ENCODE measurements around the gene PPP4R3B.
A peak's percentile ranks its signal among the peaks of the same experiment; 100 is the strongest.

Gene PPP4R3B

DNA sequence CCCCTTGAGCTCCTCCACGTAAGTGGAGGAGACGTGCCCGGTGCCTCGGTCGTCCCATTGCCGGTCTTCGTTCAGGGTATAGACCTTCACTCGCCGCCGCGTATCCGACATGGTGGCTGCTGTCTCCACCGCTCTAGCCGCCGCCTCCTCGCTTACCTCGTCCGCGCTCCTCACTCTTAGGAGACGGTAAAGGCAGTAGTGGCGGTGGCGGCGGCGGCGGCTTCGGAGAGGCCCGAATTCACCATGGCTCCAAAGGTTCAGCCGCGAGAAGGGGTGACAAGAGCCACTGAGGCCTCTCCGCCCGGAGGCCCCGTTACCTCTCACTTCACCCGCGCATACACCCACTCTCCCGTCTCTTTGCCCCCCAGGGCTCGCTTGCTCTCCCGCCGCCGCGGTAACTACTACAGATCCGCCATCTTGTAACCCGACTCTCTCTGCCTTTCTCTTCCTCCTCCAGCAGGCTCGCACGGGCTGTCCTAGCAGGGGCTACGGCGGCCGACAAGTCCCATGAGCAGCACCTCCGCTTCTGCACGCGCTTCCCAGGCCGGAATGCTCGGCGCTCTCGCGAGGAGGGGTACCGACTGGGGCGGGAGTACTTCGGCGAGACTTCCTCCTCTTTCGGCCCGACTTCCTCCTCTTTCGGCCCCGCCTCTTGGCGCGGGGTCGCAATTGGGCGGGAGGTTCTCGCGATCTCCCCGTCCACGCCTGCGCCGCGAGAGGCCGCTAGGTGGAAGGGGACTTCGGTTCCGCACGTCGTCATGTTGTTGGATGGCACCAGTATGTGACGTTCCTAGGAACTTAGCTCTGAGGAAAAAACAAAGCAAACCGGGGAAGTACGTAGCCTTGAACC is at the start of gene PPP4R3B:
PPP4R3B (minus strand) TSS at position 448 of the 850 bp plus-strand sequence; CDS start at position 111, 337 bp downstream.
- DNase-seq (ENCODE audit: low read depth in 2 of 2), result peak; percentile 94

GRCh38 chr2:55653255-55653654 is 35.8 kb upstream of the PPP4R3B start:
- DNase-seq (ENCODE audit: low read depth in 2 of 2), result no peak

DNA sequence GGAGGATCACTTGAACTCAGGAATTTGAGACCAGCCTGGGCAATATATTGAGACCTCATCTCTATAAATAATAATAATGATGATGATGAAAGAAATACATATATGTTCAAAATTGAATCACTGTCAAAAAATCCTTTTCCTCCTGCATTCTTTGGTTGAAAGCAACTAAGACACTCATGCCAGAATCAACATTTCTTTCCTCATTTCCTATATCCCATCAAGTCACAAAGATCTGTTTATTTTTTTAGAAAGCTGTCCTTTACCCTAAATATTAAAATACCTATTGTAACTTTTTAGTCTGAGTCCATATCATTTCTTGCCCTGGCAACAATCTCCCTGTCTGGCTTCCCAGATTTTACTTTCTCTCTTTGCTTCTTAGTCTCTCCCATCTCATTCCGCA is 31.8 kb upstream of the PPP4R3B start:
- no peak for DNase-seq (ENCODE audit: low read depth in 2 of 2)

GRCh38 chr2:55636831-55637230 is 19.4 kb upstream of the PPP4R3B start:
- DNase-seq (ENCODE audit: low read depth in 2 of 2), result no peak

GRCh38 chr2:55628931-55629330 is 11.5 kb upstream of the PPP4R3B start:
- DNase-seq (ENCODE audit: low read depth in 2 of 2), result no peak

- no peak for DNase-seq (ENCODE audit: low read depth in 2 of 2)
Observed at GRCh38 chr2:55627915-55628314, 10.5 kb upstream of the PPP4R3B start.

DNA sequence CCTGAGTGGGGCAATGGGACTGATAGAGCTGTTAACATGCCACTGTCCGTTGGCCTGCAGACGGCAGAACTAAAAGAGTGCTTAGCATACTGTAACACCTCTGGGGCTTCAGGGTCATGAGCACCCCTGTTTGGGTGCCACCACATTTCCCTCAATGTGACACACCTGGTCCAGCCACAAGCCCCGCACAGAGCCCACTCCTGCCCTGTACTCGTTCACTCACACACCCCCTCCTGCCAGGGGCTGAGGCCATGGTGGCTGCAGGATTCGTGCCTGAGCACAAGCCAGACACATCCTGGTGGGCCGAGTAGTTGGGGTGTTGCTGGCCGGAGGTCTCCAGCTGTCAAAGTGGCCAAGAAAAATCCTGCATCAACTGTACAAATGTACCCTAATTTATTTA is 4.4 kb upstream of the PPP4R3B start:
- no peak for DNase-seq (ENCODE audit: low read depth in 2 of 2)

GRCh38 chr2:55620123-55620779 is 2.8 kb upstream of the PPP4R3B start:
- DNase-seq (ENCODE audit: low read depth in 2 of 2), result no peak

- DNase-seq (ENCODE audit: low read depth in 2 of 2), result peak in 1 of 2 donors; percentile 30
Observed at GRCh38 chr2:55618275-55619055, 1.0 kb upstream of the PPP4R3B start.

GRCh38 chr2:55618025-55618274 is 528 bp upstream of the PPP4R3B start:
- DNase-seq (ENCODE audit: low read depth in 2 of 2), result no peak

DNA sequence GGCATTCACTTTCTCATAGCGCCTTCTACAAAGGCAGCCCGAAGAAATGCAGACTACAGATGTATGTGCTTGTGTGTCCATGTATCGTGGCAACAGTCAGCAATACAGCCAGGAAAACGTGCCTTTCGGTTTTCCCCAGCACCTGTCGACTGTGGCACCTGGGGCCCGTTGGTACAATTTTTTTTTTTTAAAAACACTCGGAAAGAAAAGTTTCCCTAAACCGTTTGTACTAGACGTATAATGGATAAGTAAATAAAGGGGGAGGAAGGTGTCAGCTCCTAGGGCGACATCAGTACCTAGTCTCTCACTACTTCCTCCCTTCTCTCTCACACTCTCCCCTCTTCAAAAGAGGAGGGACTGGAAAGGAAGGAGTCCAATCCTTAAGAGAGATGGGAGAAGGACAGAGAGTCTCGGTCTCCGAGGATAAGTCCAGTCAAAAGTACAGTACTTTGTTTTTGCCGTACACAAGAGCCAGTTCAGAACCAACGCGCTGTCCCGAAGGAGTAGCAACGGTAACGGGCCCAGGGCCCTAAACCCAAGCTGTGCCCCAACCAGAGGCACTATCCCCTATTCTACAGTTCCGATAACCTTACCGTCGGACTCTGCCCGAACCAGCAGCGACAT is 759 bp downstream of the PPP4R3B start:
- no peak for DNase-seq (ENCODE audit: low read depth in 2 of 2)

GRCh38 chr2:55611997-55612396 is 5.4 kb downstream of the PPP4R3B start:
- no peak for DNase-seq (ENCODE audit: low read depth in 2 of 2)

DNA sequence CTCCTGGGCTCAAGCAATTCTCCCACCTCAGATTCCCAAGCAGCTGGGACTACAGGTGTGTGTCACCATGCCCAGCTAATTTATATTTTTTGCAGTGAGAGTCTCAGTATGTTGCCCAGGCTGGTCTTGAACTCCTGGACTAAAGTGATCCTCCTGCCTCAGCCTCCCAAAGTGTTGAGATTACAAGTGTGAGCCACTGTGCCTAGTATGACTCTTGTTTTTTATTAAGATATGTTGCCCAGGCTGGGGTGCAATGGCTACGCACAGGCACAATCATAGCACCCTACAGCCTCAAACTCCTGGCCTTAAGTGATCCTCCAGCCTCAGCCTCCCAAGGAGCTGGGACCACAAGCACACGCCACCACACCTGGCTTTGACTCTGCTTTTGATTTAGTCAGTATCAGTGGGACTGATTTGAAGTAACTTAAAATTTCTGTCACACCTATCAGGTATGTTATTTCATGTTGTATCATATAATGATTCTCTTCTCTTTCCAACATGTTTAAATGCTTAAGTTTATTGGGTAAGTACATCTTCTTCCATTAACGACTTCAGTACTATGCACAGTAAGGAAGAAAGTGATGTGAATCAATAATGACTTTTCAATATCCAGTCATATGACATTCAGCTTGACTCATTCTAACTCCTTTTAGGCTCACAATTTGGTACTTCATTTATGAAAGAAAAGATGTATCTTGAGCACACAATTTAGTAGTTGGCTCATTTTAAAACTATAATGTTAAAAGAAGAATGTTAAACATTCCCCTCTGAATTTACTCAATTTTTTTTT is 6.3 kb downstream of the PPP4R3B start:
- DNase-seq (ENCODE audit: low read depth in 2 of 2), result no peak

GRCh38 chr2:55609938-55610578 is 7.4 kb downstream of the PPP4R3B start:
- DNase-seq (ENCODE audit: low read depth in 2 of 2), result no peak

GRCh38 chr2:55609193-55609794 is 8.1 kb downstream of the PPP4R3B start:
- no peak for DNase-seq (ENCODE audit: low read depth in 2 of 2)

- no peak for DNase-seq (ENCODE audit: low read depth in 2 of 2)
Observed at GRCh38 chr2:55607717-55608116, 9.7 kb downstream of the PPP4R3B start.

DNA sequence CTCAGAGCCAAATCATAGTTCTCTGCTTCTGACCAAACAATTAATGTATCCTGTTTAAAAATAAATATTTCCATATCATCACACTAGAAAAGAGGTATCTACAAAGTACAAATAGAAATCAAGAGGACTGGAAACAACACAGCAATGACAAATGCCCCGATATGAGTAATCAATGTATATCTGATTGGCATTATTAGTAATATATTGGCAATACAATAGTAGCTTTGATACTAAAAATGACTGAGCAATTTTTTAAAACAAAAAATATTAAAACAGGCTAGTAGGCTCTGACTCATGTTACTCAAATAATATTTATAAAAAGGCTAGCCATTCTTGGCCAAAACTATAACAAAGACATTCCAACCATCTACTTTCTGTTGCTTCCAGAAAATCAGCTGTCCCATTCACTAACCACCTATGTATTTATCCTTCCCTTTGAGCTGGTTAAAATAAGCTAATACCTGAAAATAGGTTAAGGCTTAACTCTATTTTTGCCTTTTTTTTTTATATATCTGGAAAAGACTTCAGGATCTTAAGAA is 13.3 kb downstream of the PPP4R3B start:
- no peak for DNase-seq (ENCODE audit: low read depth in 2 of 2)

GRCh38 chr2:55601849-55602248 is 15.6 kb downstream of the PPP4R3B start:
- no peak for DNase-seq (ENCODE audit: low read depth in 2 of 2)

- no peak for DNase-seq (ENCODE audit: low read depth in 2 of 2)
Observed at GRCh38 chr2:55598056-55598795, 19.2 kb downstream of the PPP4R3B start.

Data from stimulated activated CD4-positive, alpha-beta T cell treated with anti-CD3 and anti-CD28 coated beads, Interleukin-1b, Interleukin-23, amount 100 ng/mL, for 4 hours (primary cell).